ENCODE data around the gene EGR2. TPM values are rescaled to one million over a fixed set of nuclear protein-coding genes. Genes with fewer than 3 reads are reported as not detected.
A peak's percentile ranks its signal among the peaks of the same experiment; 100 is the strongest.

Gene EGR2
- total RNA-seq, 1 experiment from 2014 or later = 0.92 TPM

- peaks cover 25% of the 10 kb centered on the region for H3K4me1 Mint-ChIP-seq
Observed at GRCh38 chr10:62813453-62813852, 2.7 kb downstream of the EGR2 start.

More at GRCh38 chr10:62813453-62813852, 2.7 kb downstream of the EGR2 start:
- ATAC-seq (no peak), DNase-seq (ENCODE audit: low spot score) (no peak)
- no peaks in the 10 kb centered on the region for H3K36me3 Mint-ChIP-seq
- CTCF ChIA-PET = interaction anchor here (1.4 kb wide), 1 partner anchor 203 kb away, joined by 5 read pairs; no protein-coding TSS in a partner anchor
- peak overlapping the region; percentile 95 for H3K4me3 Mint-ChIP-seq
- POLR2A ChIA-PET = interaction anchor here (2.1 kb wide), 1 partner anchor 9 kb away, joined by 6 read pairs; the partner anchor contains the start of gene ADO
- no peak overlapping the region for H3K27ac Mint-ChIP-seq
- peaks cover 68% of the 10 kb centered on the region for H3K27me3 Mint-ChIP-seq (ENCODE audit: low read depth)
- H3K9me3 Mint-ChIP-seq = no peaks in the 10 kb centered on the region
- no peak for TF ChIP-seq ZNF263 (CRISPR knock-in tag; IDR thresholded peaks at IDR 0.05; ENCODE audit: low read depth)
- no peak for TF ChIP-seq ZNF121 (CRISPR knock-in tag; IDR thresholded peaks at IDR 0.05)
- no peak for TF ChIP-seq SOX15 (CRISPR knock-in tag; IDR thresholded peaks at IDR 0.05)
- TF ChIP-seq HMGXB4 (CRISPR knock-in tag; IDR thresholded peaks at IDR 0.05) = no peak
- no peak for TF ChIP-seq ATF1 (CRISPR knock-in tag; IDR thresholded peaks at IDR 0.05)
- TF ChIP-seq AFF4 (CRISPR knock-in tag; IDR thresholded peaks at IDR 0.05; ENCODE audit: borderline replicate concordance) = no peak
- no peak for TF ChIP-seq STAT6 (CRISPR knock-in tag; conservative IDR thresholded peaks at IDR 0.05; ENCODE audit: low read depth)
- no peak for TF ChIP-seq HMGA2 (CRISPR knock-in tag; IDR thresholded peaks at IDR 0.05)
- no peak for TF ChIP-seq FOXK1 (CRISPR knock-in tag; IDR thresholded peaks at IDR 0.05)
- TF ChIP-seq PREB (CRISPR knock-in tag; IDR thresholded peaks at IDR 0.05; ENCODE audit: borderline replicate concordance) = no peak
- TF ChIP-seq GABPB1 (CRISPR knock-in tag; IDR thresholded peaks at IDR 0.05) = no peak
- TF ChIP-seq SP1 (CRISPR knock-in tag; conservative IDR thresholded peaks at IDR 0.05) = no peak
- no peak for TF ChIP-seq TCF7 (CRISPR knock-in tag; IDR thresholded peaks at IDR 0.05; ENCODE audit: low read depth)
- TF ChIP-seq EMX1 (CRISPR knock-in tag; IDR thresholded peaks at IDR 0.05) = no peak
- TF ChIP-seq ESRRA (CRISPR knock-in tag; IDR thresholded peaks at IDR 0.05; ENCODE audit: borderline replicate concordance) = no peak
- no peak for TF ChIP-seq ATF2 (CRISPR knock-in tag; IDR thresholded peaks at IDR 0.05; ENCODE audit: borderline replicate concordance, low read depth)
